GM12865 (cell line): ENCODE results near the gene EPHA3.

ENCODE experiments used
- DNase-seq: peaks from one replicate; pipeline ENCODE4 v3.0.0; 2010; ENCODE audit warnings: low read depth
- H3K4me3 ChIP-seq: 2 replicates; pipeline ENCODE4 v1.5.1; 2011; ENCODE audit warnings: mild to moderate bottlenecking, low read depth, low read length, control low read depth
- CTCF ChIP-seq: IDR thresholded peaks from 2 replicates; pipeline ENCODE4 v1.5.1; 2011; ENCODE audit warnings: low read length, control low read depth, low read depth, inconsistent platforms; ENCODE audit not compliant: insufficient read depth; ENCODE audit errors: missing control alignments

The EPHA3 gene

GRCh38 chr3:89525609-89526008 is 418.2 kb downstream of the EPHA3 start:
- H3K4me3 ChIP-seq, result no peak overlapping the region
- no peak for DNase-seq
- no peak for TF ChIP-seq CTCF

- H3K4me3 ChIP-seq, result no peak overlapping the region
- no peak for TF ChIP-seq CTCF
- DNase-seq, result no peak
These were observed 420.4 kb downstream of the EPHA3 start for GRCh38 chr3:89527736-89528305.
